SK-N-DZ (cell line): ENCODE data around the gene USP5.
A peak's percentile ranks its signal among the peaks of the same experiment; 100 is the strongest.

Experiments used
- DNase-seq: peaks from one replicate; pipeline ENCODE4 v3.0.0-alpha.2; 2015; ENCODE audit warnings: low spot score

The USP5 gene

DNA sequence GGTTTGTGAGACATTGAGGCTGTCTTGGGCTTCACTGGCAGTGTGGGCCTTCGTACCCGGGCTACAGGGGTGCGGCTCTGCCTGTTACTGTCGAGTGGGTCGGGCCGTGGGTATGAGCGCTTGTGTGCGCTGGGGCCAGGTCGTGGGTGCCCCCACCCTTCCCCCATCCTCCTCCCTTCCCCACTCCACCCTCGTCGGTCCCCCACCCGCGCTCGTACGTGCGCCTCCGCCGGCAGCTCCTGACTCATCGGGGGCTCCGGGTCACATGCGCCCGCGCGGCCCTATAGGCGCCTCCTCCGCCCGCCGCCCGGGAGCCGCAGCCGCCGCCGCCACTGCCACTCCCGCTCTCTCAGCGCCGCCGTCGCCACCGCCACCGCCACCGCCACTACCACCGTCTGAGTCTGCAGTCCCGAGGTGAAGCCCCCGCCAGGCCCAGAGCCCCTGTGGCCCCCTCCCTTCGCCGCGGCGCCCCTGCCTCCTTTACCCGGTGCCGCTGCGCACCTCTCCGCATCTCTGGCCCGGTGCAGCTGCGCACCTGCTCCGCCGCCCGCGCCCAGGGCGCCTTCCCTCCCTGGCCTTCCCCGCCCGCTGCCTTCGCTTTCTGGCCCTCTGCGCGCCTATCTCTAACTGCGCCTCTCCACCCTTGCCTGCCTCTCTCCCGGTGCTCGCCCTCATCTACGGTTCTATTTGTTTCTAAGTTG is 62.4 kb downstream of the USP5 start, which contains the start of gene ENO2:
Gene ENO2, plus strand, starts transcription at position 335 of the 701 bp plus-strand sequence. CDS start 1,253 bp downstream, outside the sequence.
- peak; percentile 69 for DNase-seq

DNA sequence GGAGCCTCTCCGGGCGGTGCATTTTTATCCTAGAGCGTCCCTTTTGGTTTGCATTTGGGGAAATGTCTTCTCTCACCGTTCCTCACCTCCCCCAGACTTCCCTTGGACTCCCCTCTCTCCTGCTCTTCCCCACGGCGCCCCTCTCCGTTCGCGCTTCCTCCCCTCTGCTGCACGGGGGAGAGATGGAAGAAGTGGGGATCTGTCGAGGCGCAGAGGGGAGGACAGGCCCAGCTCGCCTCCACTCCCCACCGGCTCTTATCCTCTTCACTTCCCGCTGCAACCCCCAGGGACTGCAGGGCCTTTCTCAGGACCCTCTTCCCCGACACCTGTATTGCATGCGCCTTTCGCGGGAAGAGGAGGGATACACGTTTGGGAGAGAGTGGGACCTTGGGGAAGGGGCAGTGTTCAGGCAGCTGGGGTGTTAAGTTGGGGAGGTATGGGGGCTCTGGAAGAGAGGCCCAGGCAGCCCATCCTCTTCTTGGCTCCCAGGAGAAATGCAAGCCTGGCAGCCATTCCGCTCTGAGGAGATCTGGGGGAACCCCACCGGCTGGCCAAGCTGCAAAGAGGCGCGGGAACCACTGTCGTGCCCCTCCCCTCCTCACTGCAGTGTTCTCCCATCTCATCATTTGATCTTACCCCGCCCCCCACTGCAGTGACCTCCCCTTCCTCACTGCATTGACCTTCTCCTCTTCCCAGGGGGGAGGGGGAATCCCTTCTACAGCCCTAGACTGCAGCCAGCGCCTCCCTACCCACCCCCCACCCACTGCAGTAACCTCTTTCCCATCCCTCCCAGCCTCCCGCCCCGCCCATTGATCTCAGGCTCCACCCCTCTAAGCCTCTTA is 63.2 kb downstream of the USP5 start:
- peak; percentile 96 for DNase-seq

DNA sequence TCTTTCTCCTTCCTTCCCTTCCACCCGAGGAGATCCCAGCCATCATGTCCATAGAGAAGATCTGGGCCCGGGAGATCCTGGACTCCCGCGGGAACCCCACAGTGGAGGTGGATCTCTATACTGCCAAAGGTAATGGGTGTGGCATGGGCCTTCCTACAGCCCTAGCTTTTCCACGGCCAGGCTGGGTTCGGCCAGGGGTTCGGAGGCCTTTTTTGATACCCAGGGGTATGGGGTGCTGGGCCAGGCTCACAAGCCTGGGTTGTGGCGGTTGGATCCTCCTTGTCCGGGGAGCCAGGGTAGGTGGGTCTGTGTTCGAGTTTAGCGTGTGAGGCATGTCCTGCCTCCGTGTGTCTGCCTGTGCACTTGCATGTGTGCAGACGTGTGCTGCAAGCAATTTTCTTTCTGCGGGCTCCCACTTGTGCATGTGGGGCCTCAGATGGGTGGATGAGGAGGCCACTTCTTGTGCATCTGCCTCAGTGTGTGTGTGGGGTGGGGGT is 63.9 kb downstream of the USP5 start:
- no peak for DNase-seq
